Measurements from ENCODE around the gene MPND. TPM values are rescaled to one million over a fixed set of nuclear protein-coding genes. Genes with fewer than 3 reads are reported as not detected.

Gene MPND
- total RNA-seq, 1 donor from 2014 or later, result 20.6 TPM

- DNase-seq, result no peak
- peak overlapping the region; percentile 76 for H3K27ac Mint-ChIP-seq
- peaks cover 6% of the 10 kb centered on the region for H3K36me3 Mint-ChIP-seq (ENCODE audit: low read depth)
- no peaks in the 10 kb centered on the region for H3K27me3 Mint-ChIP-seq
- intact Hi-C loops (cut with micrococcal nuclease), result loop anchor here (2.0 kb wide), 1 partner anchor 22 kb away; no protein-coding TSS in a partner anchor
- peak overlapping the region; percentile 78 for H3K4me3 Mint-ChIP-seq
- H3K4me1 Mint-ChIP-seq, result peaks cover 28% of the 10 kb centered on the region
- no peaks in the 10 kb centered on the region for H3K9me3 Mint-ChIP-seq
Observed at GRCh38 chr19:4305257-4305612, 38.1 kb upstream of the MPND start.

DNA sequence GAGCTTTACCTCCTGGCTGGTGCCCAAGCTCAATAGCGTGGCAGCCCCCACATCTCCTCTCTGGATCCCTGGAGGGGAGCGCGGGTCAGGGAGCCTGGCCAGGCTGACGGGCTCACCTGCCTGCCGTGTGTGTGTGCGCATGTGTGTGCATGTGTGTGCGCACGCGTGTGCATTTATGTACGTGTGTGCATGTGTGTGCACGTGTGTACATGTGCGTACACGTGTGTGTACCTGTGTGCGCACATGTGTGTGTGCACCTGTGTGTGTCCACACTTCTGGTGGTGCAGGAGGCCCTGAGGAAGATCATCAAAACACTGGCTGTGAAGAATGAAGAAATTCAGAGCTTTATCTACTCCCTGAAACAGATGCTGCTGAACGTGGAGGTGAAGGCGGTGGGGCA lies 37.7 kb upstream of the MPND start:
- Mint-ChIP-seq H3K27me3 (no peaks in the 10 kb centered on the region), H3K36me3 (ENCODE audit: low read depth) (peaks cover 10% of the 10 kb centered on the region), H3K4me1 (peaks cover 26% of the 10 kb centered on the region), H3K27ac (no peak overlapping the region), H3K9me3 (no peaks in the 10 kb centered on the region), H3K4me3 (peak overlapping the region; percentile 78)
- intact Hi-C loops (cut with micrococcal nuclease), result loop anchor here (2.0 kb wide), 1 partner anchor 21 kb away; no protein-coding TSS in a partner anchor
- no peak for DNase-seq

GRCh38 chr19:4310247-4311121 lies 32.9 kb upstream of the MPND start:
- peaks cover under 1% of the 10 kb centered on the region for H3K4me1 Mint-ChIP-seq
- DNase-seq, result peak; percentile 75
- H3K27me3 Mint-ChIP-seq, result no peaks in the 10 kb centered on the region
- H3K4me3 Mint-ChIP-seq, result no peak overlapping the region
- intact Hi-C loops (cut with micrococcal nuclease), result no loop called here
- peaks cover 18% of the 10 kb centered on the region for H3K36me3 Mint-ChIP-seq (ENCODE audit: low read depth)
- no peaks in the 10 kb centered on the region for H3K9me3 Mint-ChIP-seq
- H3K27ac Mint-ChIP-seq, result no peak overlapping the region

GRCh38 chr19:4313847-4314490 lies 29.4 kb upstream of the MPND start:
- peaks cover 4% of the 10 kb centered on the region for H3K9me3 Mint-ChIP-seq
- H3K27ac Mint-ChIP-seq, result no peak overlapping the region
- H3K4me1 Mint-ChIP-seq, result no peaks in the 10 kb centered on the region
- DNase-seq, result no peak
- no peaks in the 10 kb centered on the region for H3K27me3 Mint-ChIP-seq
- H3K4me3 Mint-ChIP-seq, result no peak overlapping the region
- H3K36me3 Mint-ChIP-seq (ENCODE audit: low read depth), result peaks cover 34% of the 10 kb centered on the region
- intact Hi-C loops (cut with micrococcal nuclease), result no loop called here

DNA sequence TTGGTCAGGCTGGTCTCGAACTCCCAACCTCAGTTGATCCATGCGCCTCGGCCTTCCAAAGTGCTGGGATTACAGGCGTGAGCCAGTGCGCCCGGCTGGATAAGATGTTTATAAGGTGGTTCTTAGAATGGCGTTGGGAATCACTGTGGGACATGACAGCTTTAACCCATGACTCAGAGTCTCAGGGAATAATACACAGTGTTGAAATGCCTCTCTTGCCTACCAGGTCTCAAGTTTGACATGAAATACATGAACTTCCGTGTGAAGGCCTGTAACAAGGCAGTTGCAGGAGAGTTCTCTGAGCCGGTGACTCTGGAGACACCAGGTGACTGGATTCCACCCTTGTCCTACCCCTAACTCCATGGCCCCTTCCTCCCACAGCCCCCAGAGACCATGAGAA lies 26.4 kb upstream of the MPND start:
- no peaks in the 10 kb centered on the region for H3K27me3 Mint-ChIP-seq
- no peak overlapping the region for H3K27ac Mint-ChIP-seq
- H3K9me3 Mint-ChIP-seq, result peaks cover 24% of the 10 kb centered on the region
- H3K4me3 Mint-ChIP-seq, result no peak overlapping the region
- DNase-seq, result no peak
- intact Hi-C loops (cut with micrococcal nuclease), result no loop called here
- peaks cover 34% of the 10 kb centered on the region for H3K36me3 Mint-ChIP-seq (ENCODE audit: low read depth)
- no peaks in the 10 kb centered on the region for H3K4me1 Mint-ChIP-seq

- H3K27ac Mint-ChIP-seq, result no peak overlapping the region
- H3K4me1 Mint-ChIP-seq, result no peaks in the 10 kb centered on the region
- peaks cover 24% of the 10 kb centered on the region for H3K9me3 Mint-ChIP-seq
- no peak overlapping the region for H3K4me3 Mint-ChIP-seq
- no peak for DNase-seq
- intact Hi-C loops (cut with micrococcal nuclease), result no loop called here
- H3K36me3 Mint-ChIP-seq (ENCODE audit: low read depth), result peaks cover 33% of the 10 kb centered on the region
- H3K27me3 Mint-ChIP-seq, result no peaks in the 10 kb centered on the region
Observed at GRCh38 chr19:4318460-4318859, 24.9 kb upstream of the MPND start.

DNA sequence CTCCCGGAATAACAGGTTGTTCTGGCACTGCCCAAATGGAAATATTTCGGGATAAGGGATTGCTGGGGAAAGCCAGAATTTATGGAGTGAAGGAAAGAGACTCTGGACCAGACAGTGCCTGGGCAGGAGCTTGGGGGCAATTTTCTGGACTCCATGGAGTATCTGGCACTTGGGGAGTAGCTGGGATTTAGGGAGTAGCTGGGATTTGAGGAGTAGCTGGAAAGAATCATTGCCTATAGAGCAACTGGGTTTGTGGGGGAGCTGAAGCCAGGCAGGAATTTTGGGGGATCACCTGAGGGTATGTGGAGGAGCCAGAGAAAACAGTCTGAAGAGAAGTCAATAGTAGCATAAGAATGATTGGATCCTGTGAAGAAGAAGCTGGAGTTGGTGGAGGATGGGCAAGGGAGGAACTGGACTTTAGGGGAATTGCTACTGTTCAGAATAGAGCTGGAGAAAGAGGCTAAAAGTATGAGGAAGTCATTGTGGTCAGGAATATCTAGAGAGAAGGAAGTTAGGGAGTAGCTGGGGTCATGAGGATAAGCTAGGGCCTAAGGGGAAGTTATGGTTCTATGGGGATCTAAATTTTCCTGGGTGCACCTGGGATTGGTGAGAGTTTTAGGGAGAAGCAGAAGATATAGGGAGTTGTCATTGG lies 24.2 kb upstream of the MPND start:
- intact Hi-C loops (cut with micrococcal nuclease), result no loop called here
- peaks cover 33% of the 10 kb centered on the region for H3K36me3 Mint-ChIP-seq (ENCODE audit: low read depth)
- H3K27ac Mint-ChIP-seq, result no peak overlapping the region
- H3K4me3 Mint-ChIP-seq, result no peak overlapping the region
- H3K27me3 Mint-ChIP-seq, result no peaks in the 10 kb centered on the region
- no peak for DNase-seq
- peaks cover 24% of the 10 kb centered on the region for H3K9me3 Mint-ChIP-seq
- H3K4me1 Mint-ChIP-seq, result no peaks in the 10 kb centered on the region

DNA sequence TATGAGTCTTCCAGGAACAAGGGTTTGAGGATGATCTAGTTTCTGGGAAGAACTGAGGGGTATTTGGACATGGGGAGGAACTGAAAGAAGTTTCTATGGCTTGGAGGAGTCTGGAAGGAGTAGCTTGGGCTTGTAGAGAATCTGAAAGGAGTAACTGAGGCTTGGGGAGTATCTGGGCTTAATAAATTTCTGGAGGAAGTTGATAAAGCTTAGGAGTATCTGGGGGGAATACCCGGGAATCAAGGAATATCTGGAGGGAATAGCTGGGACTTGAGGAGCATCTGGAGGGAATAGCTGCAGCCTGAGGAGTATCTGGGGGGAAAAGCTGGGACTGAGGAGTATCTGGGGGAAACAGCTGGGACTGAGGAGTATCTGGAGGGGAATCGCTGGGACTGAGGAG lies 22.9 kb upstream of the MPND start:
- no peak for DNase-seq
- Mint-ChIP-seq H3K4me1 (no peaks in the 10 kb centered on the region), H3K27ac (no peak overlapping the region), H3K36me3 (ENCODE audit: low read depth) (peaks cover 28% of the 10 kb centered on the region), H3K27me3 (no peaks in the 10 kb centered on the region), H3K9me3 (peaks cover 24% of the 10 kb centered on the region), H3K4me3 (no peak overlapping the region)
- intact Hi-C loops (cut with micrococcal nuclease), result no loop called here

DNA sequence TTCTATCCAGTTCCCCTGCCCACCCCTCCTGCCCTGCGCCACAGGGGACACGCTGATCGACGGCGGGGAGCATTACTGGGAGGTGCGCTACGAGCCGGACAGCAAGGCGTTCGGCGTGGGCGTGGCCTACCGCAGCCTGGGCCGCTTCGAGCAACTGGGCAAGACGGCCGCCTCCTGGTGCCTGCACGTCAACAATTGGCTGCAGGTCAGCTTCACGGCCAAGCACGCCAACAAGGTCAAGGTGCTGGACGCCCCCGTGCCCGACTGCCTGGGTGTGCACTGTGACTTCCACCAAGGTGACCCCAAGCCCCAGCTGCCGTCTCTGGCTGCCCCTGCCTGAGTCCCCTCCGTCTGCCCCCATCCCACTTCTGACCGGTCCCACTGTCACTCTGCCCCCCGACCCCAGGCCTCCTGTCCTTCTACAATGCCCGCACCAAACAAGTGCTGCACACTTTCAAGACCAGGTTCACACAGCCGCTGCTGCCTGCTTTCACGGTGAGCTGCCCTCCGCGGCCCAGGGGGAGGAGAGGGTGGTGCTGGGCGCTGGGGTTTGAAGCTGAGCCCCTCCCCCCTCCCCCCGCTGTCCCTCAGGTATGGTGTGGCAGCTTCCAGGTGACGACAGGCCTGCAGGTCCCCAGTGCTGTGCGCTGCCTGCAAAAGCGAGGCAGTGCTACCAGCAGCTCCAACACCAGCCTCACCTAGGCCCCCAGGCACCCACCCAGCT lies 20.3 kb upstream of the MPND start:
- Mint-ChIP-seq H3K9me3 (peaks cover 22% of the 10 kb centered on the region), H3K4me3 (no peak overlapping the region), H3K4me1 (peaks cover 13% of the 10 kb centered on the region)

GRCh38 chr19:4323692-4324091 lies 19.7 kb upstream of the MPND start:
- Mint-ChIP-seq H3K4me1 (peaks cover 19% of the 10 kb centered on the region), H3K4me3 (no peak overlapping the region), H3K9me3 (peaks cover 20% of the 10 kb centered on the region), H3K36me3 (ENCODE audit: low read depth) (peaks cover 16% of the 10 kb centered on the region), H3K27ac (no peak overlapping the region), H3K27me3 (peaks cover 6% of the 10 kb centered on the region)
- intact Hi-C loops (cut with micrococcal nuclease), result no loop called here
- no peak for DNase-seq

More for the DNA sequence above, 20.3 kb upstream of the MPND start:
- no peak for DNase-seq
- Mint-ChIP-seq H3K36me3 (ENCODE audit: low read depth) (peaks cover 16% of the 10 kb centered on the region), H3K27ac (no peak overlapping the region), H3K27me3 (peaks cover 3% of the 10 kb centered on the region)
- intact Hi-C loops (cut with micrococcal nuclease), result no loop called here

DNA sequence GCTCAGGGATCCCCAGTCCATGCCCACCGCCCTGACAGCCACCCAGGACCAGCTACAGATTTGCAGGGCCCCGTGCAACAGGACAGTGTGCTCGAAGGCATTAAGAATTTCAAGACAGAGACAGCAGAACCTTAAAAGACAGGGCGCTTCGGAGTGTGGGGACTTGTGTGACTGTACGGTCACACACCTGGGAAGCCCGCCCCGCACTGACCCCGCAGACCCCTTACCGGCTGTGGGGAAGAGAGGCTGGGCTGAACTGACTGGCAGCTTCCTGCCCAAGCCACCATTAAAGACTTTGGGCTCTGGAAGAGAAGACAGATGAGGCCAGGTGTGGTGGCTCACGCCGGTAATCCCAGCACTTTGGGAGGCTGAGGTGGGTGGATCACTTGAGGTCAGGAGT lies 19.1 kb upstream of the MPND start:
- no peak for DNase-seq
- peaks cover 21% of the 10 kb centered on the region for H3K4me1 Mint-ChIP-seq

DNA sequence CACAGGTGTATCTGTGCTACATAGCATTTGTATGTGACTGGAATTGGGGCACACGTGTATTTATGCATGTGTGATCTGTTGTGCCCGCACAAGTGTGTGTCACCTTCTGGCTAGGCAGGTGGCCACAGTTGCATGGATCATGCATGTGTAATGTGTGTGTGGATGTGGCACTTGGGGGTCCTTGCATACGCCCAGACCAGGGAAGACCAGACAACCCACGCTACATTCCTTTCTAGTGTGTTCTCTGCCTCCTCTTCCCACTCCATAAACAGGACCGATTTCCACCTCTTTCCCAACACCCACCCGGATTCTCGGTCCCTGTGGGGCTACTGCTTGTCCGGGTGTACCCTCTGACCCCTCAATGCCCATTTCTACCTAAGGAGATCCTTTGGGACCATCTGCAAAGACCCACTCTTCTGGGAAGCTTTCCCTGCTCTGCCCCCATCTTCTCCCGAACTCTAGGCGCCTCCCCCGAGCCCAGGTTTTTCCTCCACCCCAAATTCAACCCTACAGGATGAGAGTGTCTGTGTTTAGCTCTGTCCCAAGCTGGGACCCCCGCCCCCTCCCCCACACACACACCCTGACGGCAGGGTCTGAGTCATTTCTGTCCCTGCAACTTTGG lies 17.0 kb upstream of the MPND start:
- intact Hi-C loops (cut with micrococcal nuclease), result loop anchor here (2.0 kb wide), 1 partner anchor 22 kb away; the partner anchor contains the start of gene FSD1
- H3K4me3 Mint-ChIP-seq, result peak overlapping the region; percentile 63
- peak overlapping the region; percentile 29 for H3K27ac Mint-ChIP-seq

More for the DNA sequence above, 19.1 kb upstream of the MPND start:
- H3K9me3 Mint-ChIP-seq, result peaks cover 17% of the 10 kb centered on the region
- intact Hi-C loops (cut with micrococcal nuclease), result no loop called here
- H3K27ac Mint-ChIP-seq, result no peak overlapping the region
- H3K4me3 Mint-ChIP-seq, result no peak overlapping the region
- H3K36me3 Mint-ChIP-seq (ENCODE audit: low read depth), result peaks cover 15% of the 10 kb centered on the region
- H3K27me3 Mint-ChIP-seq, result peaks cover 6% of the 10 kb centered on the region

GRCh38 chr19:4326837-4327251 lies 16.5 kb upstream of the MPND start:
- Mint-ChIP-seq H3K36me3 (ENCODE audit: low read depth) (peaks cover 15% of the 10 kb centered on the region), H3K4me1 (peaks cover 26% of the 10 kb centered on the region), H3K4me3 (peak overlapping the region; percentile 90), H3K27me3 (peaks cover 6% of the 10 kb centered on the region), H3K9me3 (no peaks in the 10 kb centered on the region), H3K27ac (no peak overlapping the region)
- intact Hi-C loops (cut with micrococcal nuclease), result loop anchor here (2.0 kb wide), 1 partner anchor 22 kb away; the partner anchor contains the start of gene FSD1
- DNase-seq, result peak; percentile 70

More for the DNA sequence above, 17.0 kb upstream of the MPND start:
- H3K4me1 Mint-ChIP-seq, result peaks cover 26% of the 10 kb centered on the region
- H3K36me3 Mint-ChIP-seq (ENCODE audit: low read depth), result peaks cover 15% of the 10 kb centered on the region
- H3K27me3 Mint-ChIP-seq, result peaks cover 6% of the 10 kb centered on the region
- no peak for DNase-seq
- H3K9me3 Mint-ChIP-seq, result no peaks in the 10 kb centered on the region
